HG02623 (cell line): ENCODE measurements around the gene ZBTB22.
"Not testable (repeated sequence)": the region's sequence is repeated elsewhere in the genome, so short reads cannot be mapped to it uniquely, and the experiment has no call there.

Experiments
- ATAC-seq: cut with Tn5 transposase; IDR thresholded peaks from one replicate; pipeline ENCODE4 v1.9.1; 2021; ENCODE audit warnings: moderate library complexity; ENCODE audit not compliant: unreplicated experiment

Gene ZBTB22

DNA sequence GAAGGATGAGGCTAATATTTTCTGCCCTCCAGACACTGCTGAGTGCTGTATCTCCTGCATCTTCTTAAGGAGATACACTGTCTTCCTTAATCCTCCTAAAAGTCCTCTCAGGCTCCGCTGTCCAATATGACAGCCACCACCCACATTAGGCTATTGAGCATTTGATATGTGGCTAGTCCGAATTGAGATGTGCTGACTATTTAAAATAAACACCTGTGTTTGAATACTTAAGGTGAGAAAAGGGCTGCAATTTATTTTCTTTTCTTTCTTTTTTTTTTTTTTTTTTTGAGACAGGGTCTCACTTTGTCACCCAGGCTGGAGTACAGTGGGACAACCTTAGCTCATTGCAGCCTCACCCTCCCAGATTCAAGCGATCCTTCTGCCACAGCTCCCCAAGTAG, 15.7 kb downstream of the ZBTB22 start:
- no peak for ATAC-seq

DNA sequence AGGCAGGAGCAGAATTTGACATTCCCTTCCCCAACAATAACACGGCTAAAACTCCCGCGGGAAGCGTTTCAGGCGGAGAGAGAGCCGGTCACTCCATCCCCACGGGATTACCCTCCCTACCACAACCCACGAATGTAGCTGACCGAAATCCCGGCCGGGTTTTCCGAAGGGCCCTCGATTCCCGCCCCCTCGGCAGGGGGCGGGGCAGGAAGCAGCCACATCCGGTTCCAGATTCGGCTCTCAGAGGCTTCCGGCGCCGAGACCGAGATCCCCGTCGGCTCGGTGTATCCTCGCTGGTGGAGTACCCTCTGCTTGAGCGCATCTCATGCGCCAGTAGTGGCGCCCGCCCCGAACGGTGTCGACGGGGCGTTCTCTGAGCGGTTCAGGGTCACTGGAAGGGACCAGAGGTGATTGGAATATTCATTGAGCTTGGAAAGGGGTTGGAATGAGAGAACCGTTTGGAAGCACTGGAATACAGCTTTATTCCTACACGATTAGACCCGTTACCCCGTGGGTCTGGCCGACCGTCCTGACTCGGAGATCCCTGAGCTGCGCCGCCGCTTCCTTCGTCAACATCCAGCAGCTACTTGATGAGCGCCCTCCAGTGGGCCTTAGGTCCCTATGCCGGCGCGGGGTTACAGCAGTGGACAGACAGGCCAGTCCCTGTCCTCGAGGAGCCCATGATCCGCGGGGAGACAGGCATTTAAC, 18.2 kb downstream of the ZBTB22 start:
- peak; percentile 80 for ATAC-seq

- ATAC-seq, result no peak
These were observed 18.7 kb downstream of the ZBTB22 start, which contains the start of gene RGL2 for GRCh38 chr6:33298773-33299236. Gene RGL2, minus strand, starts transcription at chr6:33298942. Its CDS starts 332 bp downstream, at chr6:33298610.

DNA sequence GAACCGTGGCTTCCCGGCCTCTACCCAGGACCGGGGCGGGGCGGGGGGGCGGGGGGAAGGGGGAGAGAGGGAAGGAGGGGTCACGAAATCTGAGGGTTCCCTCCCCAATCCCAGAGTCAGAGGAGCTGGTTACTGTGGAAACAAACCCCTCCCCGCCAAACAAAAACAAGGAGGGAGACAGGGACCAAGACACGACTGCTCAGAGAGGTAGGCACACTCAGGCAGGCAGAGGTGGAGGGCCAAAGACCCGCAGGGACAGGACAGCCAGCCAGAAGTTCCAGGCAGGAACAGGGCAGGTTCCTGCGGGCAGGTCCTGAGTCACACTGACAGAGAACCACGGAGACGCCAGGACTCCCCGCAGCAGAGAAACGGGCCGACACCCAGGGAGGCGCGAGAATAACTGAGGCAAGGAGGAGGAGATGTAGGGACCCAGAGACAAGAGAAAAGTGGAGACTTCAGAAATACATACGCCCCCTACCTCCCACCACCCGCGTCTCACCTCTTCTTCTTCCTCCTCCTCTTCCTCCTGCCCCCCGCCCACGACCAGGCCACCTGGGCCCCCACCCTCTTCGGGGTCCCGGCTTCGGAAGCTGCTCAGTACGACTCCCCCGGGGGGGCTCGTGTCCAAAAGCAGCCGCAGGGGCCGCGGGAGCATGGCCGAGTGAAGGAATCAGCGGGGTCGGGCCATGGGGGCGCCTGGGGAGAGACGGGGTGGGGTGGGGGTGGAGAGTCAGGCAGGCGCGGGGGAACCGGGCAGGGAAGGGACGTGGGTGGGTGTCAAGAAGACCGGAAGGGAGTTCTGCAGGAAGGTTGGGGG, 19.4 kb downstream of the ZBTB22 start:
- no peak for ATAC-seq

DNA sequence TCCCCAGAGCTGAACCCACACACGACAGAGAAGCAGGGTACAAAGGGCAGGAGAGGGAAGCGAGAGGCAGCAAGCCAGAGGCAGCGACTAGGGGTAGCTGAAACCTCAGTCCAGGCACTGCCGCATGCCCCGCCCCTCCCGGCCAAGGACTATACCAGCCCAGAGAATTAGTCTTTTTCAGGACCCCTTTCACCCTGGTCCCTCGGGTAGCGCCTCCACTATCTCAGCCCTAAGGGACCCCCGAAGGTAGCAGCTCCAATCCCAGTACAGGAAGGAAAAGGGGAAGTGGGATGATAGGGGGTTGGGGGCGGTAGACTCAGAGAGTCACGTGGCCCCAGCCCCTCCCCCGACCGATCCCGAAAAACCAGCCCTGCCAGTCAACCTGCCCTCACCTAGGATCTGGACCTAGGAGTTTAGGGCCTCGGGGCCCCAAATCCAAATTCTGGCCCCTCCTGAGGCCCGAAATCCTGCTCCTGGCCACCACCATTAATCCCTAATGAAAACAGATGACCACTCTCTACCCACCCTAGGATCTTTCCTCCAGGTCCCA, 20.1 kb downstream of the ZBTB22 start:
- no peak for ATAC-seq

DNA sequence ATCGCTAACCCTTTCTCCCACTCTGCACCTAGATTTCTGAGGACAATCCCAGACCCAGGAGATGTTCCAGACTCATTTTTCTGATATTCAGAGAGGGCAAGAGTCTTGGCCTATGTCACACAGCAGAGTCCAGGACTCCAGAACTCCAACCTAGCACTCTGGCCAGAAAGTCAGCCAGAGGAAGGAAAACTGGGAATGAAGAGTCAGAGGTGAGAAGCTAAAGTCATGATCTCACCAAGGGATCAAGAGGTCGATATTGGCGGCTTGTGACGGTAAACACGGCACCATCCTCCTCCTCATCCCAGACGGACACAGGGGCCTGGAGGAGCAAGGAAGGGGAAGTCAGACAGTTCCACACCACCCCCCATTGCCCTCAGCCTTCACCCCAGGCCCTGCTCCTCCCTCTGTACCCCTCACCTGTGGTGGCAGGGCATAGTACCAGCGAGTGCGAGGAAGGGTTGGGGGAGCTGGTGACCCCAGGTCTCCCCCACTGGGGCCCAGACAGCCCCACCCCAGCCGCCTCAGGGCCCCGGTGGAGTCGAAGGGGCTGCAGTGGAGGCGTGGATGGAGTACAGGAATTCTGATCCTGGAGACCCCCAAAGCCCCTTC, 20.6 kb downstream of the ZBTB22 start:
- ATAC-seq, result no peak

- ATAC-seq, result no peak
These were observed 21.7 kb downstream of the ZBTB22 start for GRCh38 chr6:33295621-33296369.

DNA sequence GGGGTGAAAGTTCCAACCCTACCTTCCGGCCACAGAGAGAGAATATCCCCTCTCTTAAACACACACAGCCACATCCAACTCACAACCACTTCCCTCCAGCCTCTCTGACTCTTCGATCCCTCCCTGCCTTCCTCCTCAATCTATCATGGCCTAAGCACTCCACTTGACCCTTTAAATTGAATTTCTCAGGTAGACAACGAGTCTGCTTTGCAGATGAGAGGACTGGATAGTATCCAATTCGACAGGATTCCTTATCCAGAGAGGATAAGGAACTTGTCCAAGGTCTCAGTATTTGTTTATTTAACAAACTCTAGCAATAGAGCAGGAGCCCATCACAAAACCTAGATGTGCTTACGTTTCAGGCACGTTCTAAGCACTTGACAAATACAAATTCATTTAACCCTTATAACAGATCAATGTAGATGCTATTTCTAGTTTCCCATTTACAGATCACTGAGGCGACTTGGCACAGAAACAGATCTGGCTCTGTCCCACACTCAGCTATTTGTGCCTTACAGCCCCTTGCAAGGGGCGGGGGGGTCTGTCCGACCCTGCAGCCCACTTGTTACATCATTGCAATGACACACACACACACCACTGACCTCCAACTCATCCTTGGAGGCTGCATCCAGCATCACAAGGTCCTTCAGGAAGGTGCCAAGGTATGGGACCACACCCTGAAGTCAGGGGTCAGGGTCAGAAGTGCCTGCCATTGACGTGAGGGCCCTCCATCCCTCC, 23.3 kb downstream of the ZBTB22 start:
- no peak for ATAC-seq

DNA sequence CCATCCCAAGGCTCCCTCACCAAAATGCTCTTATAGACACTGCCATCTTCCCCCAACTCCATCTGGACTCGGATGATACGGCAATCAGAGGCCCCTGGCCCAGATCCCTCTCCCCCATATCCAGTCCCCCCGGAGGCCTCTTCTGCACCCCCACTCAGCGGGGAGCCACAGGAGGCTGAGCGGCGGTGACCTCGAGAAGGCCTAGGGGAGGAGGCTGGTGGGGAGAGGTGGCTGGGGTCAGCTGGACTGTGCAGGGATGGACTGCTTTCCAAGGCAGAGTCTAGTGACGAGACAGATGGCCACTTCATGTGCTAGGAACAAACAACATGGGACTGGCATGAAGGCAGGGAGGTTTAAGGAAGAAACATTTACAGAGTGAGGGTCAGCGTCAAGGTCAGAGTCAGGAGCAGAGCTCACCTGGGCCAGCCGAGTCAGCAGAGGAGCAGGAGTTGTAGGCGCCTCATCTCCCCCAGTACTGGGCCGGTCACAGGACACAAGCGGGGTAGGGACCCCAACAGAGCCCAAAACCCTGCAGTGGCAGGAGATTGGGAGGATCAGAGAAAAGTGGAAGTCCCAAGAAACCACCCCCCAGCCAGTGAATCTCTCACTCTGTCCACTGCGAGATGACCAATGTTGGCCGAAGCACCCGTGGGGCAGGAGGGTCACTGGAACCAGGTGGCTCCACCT, 24.4 kb downstream of the ZBTB22 start:
- no peak for ATAC-seq

GRCh38 chr6:33290459-33290858, 27.1 kb downstream of the ZBTB22 start:
- ATAC-seq, result no peak

GRCh38 chr6:33289784-33290315, 27.7 kb downstream of the ZBTB22 start:
- ATAC-seq, result no peak

GRCh38 chr6:33288921-33289783, 28.4 kb downstream of the ZBTB22 start, which contains the start of the genes PFDN6 and WDR46:
Gene PFDN6, plus strand, starts transcription at chr6:33289601. Its CDS starts 256 bp downstream, at chr6:33289857.
Gene WDR46, minus strand, starts transcription at chr6:33289239. Its CDS starts 69 bp downstream, at chr6:33289170.
- peak; percentile 85 for ATAC-seq

- no peak for ATAC-seq
These were observed 29.2 kb downstream of the ZBTB22 start for GRCh38 chr6:33288141-33288920.

- ATAC-seq, result no peak
These were observed 30.3 kb downstream of the ZBTB22 start for GRCh38 chr6:33286946-33287914.

- not testable (repeated sequence) for ATAC-seq
These were observed 32.3 kb downstream of the ZBTB22 start for GRCh38 chr6:33285214-33285613.

GRCh38 chr6:33280539-33280938, 37.0 kb downstream of the ZBTB22 start:
- no peak for ATAC-seq
